Amygdala (tissue), 56 donors: Measurements from ENCODE around the gene H1-8.
A peak's percentile ranks its signal among the peaks of the same experiment; 100 is the strongest.

ENCODE experiments used
- DNase-seq, 56 donors: peaks; one replicate each; lab custom pipeline; 2025; lab: John Stamatoyannopoulos, UW

The H1-8 gene

DNA sequence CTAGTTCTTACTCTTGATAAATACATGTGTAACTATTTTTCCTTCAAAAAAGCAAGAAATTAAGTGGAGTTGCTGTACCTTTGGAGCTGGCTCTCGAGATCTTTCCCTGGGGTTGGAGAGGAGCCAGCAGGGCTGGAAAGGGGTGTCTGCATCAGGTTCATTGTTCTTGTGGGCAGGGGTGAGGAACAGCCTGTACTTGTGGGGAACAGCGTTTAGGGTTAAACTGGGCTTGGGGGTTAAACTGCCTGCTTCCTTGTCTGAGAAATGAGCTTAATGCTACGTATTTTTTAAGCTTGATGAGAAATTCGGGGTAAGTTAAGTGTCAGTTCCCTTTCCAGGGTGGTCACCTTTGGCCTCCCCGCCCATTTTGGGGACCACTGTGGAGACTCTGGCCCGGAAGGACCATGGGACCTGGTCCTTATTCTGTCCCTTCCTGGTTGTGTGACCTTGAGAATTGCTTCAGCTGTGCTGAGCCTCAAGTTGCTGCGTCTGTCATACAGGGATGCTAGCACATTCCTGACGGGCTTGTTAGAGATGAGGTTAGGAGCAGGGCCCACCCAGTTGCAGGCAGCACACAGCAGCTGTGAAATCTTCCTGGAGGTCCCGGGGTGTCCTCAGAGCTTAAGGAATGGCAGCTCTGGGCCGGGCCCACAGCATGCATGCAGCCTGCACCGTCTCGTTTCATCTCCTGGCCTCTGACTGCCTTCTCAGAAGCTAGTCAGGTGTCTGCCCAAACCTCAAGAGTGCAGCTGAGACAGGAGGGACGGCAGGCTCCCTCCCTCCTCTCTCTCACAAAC is 11.6 kb downstream of the H1-8 start:
- DNase-seq, result peak in 1 of 56 donors; percentile 10

- DNase-seq, result peak in 2 of 56 donors; percentile 12 to 59
Measured at GRCh38 chr3:129555153-129555550, 12.2 kb downstream of the H1-8 start.

DNA sequence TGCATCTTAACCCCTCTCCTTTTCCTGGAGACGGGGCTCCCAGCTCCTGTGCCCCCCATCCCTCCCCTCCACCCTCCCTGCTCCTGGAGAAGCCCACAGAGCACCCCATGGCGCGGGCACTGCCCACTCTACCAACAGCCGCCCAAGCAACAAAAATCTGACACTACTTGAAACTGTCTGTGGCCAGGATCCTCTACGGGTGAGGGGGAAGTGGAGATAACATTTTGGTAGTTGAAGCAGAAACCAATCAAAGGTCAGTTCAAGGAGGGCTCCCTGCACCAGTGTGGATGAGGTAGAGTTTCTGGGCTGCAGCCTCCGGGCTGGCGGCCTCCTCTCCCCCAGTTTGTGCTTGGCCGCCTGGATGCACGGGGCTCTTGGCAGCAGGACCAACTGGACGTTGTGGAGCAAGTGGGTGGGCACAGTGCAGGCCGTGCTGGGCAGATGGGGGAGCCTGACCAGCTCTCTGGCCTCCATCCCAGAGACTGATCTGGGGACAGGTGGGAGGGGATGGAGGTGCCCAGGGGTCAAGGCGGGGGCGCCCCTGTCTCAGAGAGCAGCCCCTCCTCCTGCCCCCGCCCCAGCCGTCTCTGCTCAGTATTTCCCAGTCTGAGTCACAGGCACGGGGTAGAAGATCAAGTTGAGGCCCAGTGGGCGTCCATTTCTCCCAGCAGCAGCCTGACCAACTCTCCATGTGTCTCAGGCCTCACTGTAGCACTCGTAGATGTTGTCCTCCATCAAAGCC is 12.8 kb downstream of the H1-8 start:
- peak in 1 of 56 donors; percentile 21 for DNase-seq

GRCh38 chr3:129556358-129556695 is 13.4 kb downstream of the H1-8 start:
- no peak for DNase-seq

DNA sequence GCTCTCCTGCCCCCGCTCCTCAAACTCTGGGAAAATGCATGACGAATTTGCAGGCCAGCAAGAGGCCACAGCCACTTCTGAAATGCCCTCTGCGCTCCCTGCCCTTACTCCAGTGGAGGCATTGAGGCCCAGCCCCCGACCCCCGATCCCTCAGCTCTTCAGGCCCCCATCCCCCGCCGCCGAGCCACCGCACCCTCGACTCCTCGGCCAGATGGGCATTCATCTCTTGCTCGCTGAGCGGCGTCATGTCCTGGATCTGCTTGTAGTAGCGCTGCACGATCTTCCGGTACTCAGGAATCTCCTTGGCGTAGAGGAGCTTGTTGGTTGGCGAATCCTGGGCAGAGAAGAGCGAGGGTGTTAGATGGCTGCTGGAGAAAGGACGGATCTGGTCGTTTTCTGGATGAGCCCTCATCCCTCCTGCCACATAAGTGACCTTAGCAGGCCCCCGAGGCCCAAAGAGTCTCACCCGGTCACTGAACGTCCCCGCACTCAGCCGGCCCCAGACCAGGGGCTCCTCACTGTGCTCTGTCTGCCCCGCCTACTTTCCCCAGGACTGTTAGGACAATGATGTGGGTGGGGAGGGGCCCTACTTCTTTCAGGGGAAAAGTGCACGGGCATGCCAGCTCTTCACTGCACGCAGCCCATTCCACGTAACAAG is 14.0 kb downstream of the H1-8 start:
- DNase-seq, result no peak

- peak in 3 of 56 donors; percentile 10 to 29 (median 16) for DNase-seq
Measured at GRCh38 chr3:129557548-129557894, 14.5 kb downstream of the H1-8 start.

GRCh38 chr3:129558081-129558771 is 15.3 kb downstream of the H1-8 start:
- DNase-seq, result no peak

DNA sequence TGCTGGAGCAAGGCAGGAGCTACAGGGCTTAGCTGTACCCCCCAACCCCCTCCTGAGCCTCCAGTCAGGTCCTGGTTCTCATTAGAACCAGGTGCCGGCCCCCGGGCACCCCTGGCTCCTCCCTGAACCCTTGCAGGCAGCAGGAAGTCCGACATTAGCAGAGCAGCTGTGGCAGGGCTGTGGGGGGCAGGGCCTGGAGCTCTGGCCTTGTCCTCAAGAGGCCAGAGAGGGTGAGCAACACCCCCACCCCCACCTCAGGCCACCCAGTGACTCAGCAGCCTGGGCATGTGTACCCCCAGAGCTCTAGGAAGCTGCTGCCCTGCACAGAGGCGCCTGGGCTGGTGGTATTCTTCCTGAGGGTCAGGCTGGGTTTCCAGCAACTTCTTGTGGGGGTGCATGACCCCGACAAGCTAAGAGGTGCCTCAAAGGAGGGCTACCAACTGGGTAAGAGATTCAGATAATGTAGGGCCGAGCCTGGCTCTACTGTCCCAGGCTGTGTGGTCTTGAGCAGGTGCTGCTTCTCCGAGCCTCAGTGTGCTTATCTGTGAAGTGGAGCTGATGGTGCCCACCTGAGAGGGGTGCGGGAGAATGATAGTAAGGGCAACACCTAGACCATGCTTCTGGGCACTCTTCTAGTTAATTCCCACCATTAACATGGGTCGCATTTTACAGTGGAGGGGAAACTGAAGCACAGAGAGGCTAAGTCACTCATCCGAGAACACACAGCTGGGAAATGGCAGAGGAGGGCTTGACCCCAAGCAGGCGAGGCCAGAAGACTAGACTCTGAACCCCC is 16.0 kb downstream of the H1-8 start:
- DNase-seq, result no peak

DNA sequence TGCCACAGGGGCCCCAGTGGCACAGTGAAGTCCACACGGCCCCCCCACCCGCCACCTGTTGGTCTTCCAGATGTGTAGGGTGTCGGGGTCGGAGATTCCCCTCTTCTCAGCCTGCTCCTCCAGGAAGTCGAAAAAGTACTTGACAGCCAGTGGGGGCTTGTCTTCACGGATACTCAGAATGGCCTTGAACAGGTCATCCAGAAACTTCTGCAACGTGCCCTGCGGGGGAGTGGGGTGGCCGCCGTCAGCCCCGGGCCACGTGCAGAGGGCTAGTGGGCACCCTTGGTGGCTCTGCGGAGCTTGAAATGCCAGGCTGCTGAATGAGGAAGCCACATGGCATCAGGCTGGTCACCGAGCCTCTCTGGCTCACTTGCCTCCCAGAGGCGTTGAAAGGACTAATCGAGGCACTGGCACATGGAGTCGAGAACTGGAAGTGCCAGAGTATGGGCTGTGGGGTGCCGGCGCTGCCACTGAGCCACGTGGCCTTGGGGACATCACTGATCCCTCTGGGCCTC is 16.6 kb downstream of the H1-8 start:
- no peak for DNase-seq

DNA sequence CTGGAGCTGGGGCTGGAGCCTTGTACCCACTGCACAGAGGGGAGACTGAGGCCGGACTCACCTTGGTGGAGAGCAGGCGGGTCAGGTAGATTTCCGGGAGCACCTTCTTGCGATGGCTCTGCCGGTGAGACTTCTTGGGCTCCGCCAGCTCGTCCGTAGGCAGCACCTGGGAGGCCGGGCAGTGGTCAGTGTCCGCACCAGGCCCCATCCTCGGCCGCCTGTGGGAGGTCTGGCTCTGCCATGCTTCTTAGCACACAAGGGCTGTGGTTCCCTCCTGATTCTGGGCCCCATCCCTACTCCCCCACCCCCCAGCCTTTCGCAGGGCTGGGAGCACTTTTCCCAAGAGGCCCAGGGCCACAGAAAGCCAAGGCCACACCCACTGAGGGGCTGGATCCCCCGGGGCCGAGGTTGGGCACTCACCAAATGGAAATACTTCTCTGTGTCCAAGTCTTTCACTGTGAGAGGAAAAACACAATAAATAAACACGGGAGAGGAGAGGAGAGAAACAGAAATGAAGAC is 17.4 kb downstream of the H1-8 start:
- DNase-seq, result no peak

DNA sequence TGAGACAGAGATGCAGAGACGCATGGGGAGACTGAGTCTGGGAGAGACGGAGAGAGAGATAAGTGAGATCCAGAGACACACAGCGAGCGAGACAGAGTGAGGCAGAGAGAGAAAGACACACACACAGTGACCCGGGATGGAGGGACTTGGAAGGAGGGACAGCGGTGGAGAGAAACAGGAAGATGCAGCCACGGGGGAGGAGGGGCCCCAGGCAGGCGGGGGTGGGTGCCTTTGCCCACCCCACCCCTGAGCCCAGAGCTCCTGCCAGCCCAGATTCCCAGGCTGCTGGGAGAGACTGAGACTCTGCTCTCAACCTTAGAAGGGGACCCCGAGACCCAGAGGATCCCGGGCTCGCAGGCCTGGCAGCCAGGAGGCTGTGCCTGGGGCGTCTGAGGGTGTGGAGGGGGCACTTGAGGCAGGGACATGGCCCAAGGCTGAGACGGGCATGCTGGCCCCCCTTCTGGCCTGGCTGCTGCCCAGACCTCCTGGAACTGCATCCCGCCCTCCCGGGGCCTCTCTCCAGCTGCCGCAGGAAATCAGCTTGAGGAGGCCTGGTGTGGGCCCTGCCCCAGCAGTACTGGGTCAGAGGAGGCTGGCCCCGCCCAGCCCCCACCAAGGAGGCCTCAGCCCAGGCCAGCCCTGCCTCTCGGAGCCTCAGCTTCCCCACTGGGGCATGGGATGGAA is 18.1 kb downstream of the H1-8 start:
- DNase-seq, result peak in 27 of 56 donors; percentile 13 to 60 (median 28)

GRCh38 chr3:129561619-129562248 is 18.8 kb downstream of the H1-8 start:
- no peak for DNase-seq

DNA sequence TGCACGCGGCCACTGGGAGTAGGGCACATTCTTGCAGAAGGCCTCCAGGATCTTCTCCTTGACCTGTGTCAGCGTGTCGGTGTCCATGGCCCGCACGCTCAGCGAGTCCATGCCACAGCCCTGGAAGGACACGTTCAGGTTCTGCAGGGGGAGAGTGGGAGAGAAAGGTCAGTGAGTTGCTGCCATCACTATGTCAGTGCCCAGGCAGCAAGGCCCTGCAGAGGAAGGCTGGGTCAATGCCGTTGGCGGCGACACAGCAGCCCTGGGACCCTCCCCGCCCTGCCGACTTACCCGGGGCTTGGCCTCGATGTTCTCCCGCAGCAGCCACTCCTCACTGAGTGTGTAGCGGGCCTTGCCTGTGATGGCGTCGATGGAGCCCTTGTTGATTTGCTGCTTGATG is 19.8 kb downstream of the H1-8 start:
- no peak for DNase-seq

GRCh38 chr3:129563332-129563731 is 20.4 kb downstream of the H1-8 start:
- no peak for DNase-seq

DNA sequence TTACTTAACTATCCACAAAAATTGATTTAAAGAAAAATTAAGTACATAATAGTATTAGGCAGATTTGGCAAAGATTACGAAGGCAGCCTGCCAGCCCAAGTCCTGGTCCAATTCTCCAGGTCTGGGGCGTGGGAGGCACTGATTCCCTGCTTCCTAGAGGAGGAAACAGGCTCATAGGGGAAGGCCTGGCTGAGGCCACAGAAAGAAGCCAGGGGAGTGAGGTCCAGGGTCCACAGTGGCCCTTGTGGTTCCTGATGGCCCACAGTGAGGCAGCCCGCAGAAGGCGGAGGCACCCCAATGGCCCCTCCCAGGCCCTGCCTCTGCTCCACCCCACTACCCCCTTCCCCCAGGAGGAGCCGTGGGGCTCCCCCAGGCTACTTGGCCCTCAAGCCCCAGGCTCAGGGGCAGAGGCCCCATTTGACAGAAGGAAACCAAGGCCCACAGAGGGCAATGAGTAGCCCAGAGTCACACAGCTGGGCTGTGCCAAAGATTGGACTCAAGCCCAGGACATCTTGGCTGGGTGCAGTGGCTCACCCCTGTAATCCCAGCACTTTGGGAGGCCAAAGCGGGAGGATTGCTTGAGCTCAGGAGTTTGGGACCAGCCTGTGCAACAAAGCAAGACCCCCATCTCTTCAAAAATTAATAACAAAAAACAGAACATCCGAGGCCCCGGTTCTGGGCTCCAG is 21.0 kb downstream of the H1-8 start:
- DNase-seq, result no peak

DNA sequence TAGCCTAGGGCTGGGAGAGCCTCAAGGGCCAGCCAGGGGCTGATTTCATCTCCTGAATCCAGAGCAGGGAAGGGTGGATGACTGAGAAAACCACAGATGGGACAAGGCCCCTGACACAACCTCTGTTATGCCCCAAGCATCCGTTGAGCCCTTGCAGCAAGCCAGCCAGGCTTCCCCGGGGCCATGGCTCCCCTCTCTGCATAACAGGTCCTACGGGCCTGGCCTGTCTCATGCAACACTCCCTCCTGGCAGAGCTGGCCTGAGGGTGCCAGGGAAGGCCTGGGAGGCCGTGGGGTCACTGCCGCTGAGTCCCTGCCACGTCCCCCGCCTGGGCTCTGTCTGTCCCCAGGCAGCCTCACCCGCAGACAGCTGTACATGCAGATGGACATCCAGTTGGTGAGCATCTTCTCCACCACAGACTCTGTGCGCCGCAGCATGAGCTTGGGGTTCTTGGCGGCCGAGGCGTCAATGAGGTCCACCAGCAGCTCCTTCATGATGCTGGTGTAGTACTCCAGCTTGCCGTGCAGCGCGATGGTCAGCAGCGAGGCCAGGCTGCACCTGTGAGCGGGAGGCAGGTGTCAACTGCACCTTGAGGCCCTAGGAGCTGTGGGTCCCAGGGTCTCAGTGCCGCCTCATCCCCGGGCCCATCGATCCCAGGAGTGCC is 22.1 kb downstream of the H1-8 start:
- no peak for DNase-seq

DNA sequence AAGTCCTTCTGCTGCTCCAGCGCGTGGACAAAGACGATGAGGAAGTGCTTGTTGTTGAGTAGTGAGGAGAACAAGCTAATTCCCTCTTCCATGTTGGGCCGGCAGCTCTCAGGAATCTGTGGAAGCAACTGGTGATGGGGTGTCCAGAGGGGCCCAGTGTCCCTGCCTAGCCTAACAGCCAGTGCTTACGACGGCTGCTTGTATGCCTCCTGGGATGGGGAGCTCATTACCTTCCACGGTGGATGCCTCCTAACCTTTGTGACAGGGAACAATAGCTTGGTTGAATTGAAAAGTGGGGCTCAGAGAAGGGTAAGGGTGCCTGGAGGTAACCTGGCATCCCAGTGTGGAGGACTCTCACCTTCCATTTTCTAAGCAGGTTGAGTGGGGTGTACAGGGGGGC is 22.9 kb downstream of the H1-8 start:
- DNase-seq, result no peak
